ENCODE measurements around the gene SLC25A21.

GRCh38 chr14:37187294-37187693, 14.9 kb upstream of the SLC25A21 start:
- no peak for TF ChIP-seq TAF1 (IDR thresholded peaks at IDR 0.05; ENCODE audit: borderline replicate concordance, insufficient read depth, low read length)
- TF ChIP-seq, protein P1, sequence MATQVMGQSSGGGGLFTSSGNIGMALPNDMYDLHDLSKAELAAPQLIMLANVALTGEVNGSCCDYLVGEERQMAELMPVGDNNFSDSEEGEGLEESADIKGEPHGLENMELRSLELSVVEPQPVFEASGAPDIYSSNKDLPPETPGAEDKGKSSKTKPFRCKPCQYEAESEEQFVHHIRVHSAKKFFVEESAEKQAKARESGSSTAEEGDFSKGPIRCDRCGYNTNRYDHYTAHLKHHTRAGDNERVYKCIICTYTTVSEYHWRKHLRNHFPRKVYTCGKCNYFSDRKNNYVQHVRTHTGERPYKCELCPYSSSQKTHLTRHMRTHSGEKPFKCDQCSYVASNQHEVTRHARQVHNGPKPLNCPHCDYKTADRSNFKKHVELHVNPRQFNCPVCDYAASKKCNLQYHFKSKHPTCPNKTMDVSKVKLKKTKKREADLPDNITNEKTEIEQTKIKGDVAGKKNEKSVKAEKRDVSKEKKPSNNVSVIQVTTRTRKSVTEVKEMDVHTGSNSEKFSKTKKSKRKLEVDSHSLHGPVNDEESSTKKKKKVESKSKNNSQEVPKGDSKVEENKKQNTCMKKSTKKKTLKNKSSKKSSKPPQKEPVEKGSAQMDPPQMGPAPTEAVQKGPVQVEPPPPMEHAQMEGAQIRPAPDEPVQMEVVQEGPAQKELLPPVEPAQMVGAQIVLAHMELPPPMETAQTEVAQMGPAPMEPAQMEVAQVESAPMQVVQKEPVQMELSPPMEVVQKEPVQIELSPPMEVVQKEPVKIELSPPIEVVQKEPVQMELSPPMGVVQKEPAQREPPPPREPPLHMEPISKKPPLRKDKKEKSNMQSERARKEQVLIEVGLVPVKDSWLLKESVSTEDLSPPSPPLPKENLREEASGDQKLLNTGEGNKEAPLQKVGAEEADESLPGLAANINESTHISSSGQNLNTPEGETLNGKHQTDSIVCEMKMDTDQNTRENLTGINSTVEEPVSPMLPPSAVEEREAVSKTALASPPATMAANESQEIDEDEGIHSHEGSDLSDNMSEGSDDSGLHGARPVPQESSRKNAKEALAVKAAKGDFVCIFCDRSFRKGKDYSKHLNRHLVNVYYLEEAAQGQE (IDR thresholded peaks at IDR 0.05; ENCODE audit: insufficient read depth in 1 of 2, low read depth in 2 of 2, low read length in 2 of 2), result no peak
